Measurements from ENCODE around the gene HERPUD1.

HERPUD1 gene

DNA sequence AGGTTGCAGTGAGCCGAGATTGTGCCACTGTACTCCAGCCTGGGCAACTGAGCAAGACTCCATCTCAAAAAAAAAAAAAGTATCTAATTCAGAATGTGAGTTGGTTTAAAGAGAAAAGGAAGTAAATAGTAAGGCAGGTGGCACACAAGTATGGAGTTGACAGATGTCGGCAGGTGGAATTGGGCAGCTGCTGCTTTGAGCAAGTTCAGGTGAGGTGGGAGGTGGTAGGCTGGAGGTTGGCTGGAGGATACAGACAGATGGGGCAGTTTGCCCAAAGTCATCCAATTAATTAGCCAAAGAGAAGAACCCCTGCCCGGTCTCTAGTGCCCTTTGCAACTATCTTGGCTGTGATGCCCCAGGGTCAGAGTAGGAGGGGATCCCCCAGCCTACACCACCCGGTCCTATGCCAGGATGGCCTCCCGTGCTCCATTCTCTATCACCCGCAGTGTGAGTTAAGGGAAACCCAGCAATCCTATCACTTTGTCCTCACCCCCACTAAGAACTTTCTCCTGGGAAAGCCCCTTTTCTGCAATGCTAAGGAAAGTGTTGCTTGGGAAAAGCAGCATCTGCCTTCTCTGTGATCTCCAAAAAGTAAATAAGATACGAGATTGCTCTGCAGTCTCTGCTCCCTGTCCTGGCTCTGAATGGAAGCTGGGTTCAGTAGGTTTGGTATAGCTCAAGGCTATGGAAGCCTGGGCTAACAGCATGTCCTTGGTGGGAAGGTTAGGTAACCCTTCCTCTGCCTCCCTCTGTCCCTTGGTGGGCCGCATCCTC lies 34.7 kb upstream of the HERPUD1 start:
- DNase-seq (ENCODE audit: extremely low read depth, low read depth) = no peak
- TF ChIP-seq, protein P1, sequence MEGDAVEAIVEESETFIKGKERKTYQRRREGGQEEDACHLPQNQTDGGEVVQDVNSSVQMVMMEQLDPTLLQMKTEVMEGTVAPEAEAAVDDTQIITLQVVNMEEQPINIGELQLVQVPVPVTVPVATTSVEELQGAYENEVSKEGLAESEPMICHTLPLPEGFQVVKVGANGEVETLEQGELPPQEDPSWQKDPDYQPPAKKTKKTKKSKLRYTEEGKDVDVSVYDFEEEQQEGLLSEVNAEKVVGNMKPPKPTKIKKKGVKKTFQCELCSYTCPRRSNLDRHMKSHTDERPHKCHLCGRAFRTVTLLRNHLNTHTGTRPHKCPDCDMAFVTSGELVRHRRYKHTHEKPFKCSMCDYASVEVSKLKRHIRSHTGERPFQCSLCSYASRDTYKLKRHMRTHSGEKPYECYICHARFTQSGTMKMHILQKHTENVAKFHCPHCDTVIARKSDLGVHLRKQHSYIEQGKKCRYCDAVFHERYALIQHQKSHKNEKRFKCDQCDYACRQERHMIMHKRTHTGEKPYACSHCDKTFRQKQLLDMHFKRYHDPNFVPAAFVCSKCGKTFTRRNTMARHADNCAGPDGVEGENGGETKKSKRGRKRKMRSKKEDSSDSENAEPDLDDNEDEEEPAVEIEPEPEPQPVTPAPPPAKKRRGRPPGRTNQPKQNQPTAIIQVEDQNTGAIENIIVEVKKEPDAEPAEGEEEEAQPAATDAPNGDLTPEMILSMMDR (IDR thresholded peaks at IDR 0.05; ENCODE audit: low read depth, low read length) = no peak

DNA sequence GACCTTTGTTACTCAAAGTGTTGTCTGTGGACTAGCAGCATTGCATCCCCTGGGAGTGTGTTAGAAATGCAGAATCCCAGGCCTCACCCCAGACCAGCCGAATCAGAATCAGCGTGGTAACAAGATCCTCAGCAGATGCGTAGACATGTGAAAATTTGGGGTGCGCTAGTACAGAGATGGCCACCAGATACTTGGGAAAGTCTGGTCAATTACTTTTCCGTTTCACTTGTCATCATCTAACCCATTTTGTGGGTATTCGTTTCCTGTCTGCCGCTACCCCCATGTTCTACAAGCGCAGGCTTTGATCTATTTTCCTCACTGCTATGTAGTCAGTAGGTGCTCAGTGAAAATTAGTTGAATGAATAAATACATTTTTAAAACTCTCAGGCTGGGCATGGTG lies 33.1 kb upstream of the HERPUD1 start:
- DNase-seq (ENCODE audit: extremely low read depth, low read depth) = no peak
- TF ChIP-seq, protein P1 (IDR thresholded peaks at IDR 0.05; ENCODE audit: low read depth, low read length) = no peak

DNA sequence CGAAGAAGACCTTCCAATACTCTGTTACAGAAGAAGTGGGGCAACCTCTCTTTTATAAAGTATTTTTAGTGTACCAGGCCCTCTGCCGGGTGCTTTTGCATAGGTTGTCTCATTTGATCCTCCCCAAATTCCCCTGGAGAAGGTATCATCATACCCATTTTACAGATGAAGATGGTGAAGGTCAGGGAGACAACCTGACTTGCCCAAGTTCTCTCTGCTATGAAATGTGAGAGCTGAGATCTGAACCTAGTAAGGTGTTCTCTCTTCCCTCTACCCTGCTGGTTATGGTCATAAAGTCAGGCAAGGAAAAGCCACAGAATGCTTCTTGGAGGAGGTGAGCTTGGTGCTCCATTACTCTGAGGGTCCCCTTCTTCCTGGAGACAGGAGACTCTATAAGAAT lies 28.1 kb upstream of the HERPUD1 start:
- TF ChIP-seq, protein P1 (IDR thresholded peaks at IDR 0.05; ENCODE audit: low read depth, low read length) = no peak
- no peak for DNase-seq (ENCODE audit: extremely low read depth, low read depth)

DNA sequence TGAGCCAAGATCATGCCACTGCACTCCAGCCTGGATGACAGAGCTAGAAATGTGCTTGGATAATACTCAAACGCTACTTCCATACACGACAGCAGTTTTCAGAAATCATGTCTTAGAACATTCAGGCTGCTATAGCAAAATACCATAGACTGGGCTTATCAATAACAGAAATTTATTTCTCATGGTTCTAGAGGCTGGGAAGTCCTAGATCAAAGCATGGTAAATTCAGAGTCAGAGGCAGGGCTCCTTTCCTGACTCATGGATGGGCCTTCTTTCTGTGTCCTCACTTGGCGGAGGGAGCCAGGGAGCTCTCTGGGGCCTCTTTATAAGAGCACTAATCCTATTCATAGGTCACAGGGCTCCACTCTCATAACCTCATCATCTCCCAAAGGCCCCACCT lies 24.5 kb upstream of the HERPUD1 start:
- DNase-seq (ENCODE audit: extremely low read depth, low read depth) = no peak
- TF ChIP-seq, protein P1 (IDR thresholded peaks at IDR 0.05; ENCODE audit: low read depth, low read length) = no peak

DNA sequence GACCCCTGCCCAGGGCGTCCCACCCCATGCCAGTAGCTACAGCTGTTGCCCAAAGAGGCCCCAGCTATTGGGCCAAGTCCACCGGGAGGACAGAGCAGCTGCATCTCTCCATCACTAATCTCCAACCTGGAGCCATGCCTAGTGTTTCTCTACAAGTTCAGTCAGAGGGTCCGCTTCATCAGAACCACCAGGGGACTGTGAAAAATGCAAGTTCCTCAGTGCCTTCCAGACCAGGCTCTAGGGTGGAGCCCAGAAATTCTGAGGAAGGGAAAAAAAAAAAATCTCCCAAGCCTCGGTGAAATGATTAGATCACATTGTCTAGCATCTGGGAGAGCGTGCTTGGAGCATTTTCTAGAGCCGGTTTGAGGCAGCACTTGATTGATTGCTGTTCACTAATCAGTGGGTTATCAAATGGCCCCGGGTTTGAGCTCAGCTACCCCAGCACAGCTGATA lies 22.4 kb upstream of the HERPUD1 start:
- TF ChIP-seq, protein P1 (IDR thresholded peaks at IDR 0.05; ENCODE audit: low read depth, low read length) = no peak
- no peak for DNase-seq (ENCODE audit: extremely low read depth, low read depth)

DNA sequence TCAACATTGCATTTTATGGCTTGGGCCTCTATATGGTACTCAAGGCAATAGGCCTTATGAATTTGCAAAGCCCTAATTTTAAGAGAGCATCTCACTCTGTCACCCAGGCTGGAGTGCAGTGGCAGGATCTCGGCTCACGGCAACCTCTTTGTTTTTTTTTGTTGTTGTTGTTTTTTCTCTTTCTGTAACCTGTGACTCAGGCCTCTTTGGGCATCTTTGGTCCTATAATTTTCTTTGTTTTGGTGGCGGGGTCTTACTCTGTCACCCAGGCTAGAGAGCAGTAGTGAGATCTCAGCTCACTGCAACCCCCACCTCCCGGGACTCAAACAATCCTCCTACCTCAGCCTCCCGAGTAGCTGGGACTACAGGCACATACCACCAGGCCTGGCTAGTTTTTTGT lies 21.8 kb upstream of the HERPUD1 start:
- TF ChIP-seq, protein P1 (IDR thresholded peaks at IDR 0.05; ENCODE audit: low read depth, low read length) = no peak
- DNase-seq (ENCODE audit: extremely low read depth, low read depth) = no peak

DNA sequence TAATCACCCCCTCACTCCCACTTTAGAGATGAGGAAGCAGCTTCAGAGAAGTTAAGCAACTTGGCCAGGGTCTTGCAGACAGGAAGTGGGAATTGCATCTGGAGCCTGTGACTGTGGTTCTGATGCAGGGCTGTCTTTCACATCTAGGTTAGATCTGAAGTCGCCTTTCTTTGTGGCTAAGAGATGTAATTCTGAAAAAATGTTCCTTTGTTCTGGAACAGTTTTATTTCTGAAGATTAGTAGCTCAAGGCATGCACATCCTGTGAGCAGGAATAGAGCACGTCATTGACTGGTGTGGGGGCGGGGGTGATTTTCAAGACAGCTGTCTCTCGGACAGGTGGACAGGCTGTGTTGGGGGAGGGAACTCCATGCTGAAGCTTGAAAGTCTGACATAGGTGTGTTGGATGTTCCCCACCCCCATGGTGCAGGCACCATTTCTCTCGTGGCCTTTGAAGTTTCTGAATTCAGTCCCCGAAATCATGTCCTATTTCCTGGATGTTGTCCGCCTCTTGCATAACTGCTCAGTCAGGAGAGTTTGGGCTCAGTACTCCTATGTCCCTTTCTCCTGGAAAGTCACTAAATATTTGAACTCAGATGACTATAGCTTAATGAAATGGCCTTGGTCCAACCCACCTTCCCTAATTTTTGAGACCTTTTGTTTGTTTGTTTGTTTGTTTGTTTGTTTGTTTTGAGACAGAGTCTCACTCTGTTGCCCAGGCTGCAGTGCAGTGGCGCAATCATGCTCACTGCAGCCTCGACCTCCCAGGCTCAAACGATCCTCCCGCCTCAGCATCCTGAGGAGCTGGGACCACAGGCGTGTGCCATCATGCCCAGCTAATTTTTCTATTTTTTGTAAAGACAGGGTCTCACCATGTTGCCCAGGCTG lies 21.0 kb upstream of the HERPUD1 start:
- DNase-seq (ENCODE audit: extremely low read depth, low read depth) = peak; percentile 44
- TF ChIP-seq, protein P1 (IDR thresholded peaks at IDR 0.05; ENCODE audit: low read depth, low read length) = no peak
